Astrocyte (in vitro differentiated cells and primary cell): ENCODE measurements around the gene UGT1A8. TPM values are rescaled to one million over a fixed set of nuclear protein-coding genes. Genes with fewer than 3 reads are reported as not detected.
"Not testable (repeated sequence)": the region's sequence is repeated elsewhere in the genome, so short reads cannot be mapped to it uniquely, and the experiment has no call there.

Experiments
- DNase-seq: peaks from one replicate; pipeline ENCODE4 v3.0.0-alpha.2; 2010; ENCODE audit warnings: low read depth
- FAIRE-seq: peaks from 2 replicates; lab custom pipeline; 2011; peaks lifted over from hg19 to GRCh38; lab: Jason Lieb, UNC
- H2AFZ ChIP-seq: 2 replicates; pipeline ENCODE4 v1.6.0; 2012; ENCODE audit warnings: low read depth, low read length, inconsistent platforms
- H3K27ac ChIP-seq: 2 replicates; pipeline ENCODE4 v1.5.1; 2011; ENCODE audit warnings: low read depth, low read length, inconsistent platforms
- H3K27me3 ChIP-seq: 2 replicates; pipeline ENCODE4 v1.6.0; 2011; ENCODE audit warnings: low read length, inconsistent platforms; ENCODE audit not compliant: insufficient read depth
- H3K36me3 ChIP-seq: 2 replicates; pipeline ENCODE4 v1.5.1; 2011; ENCODE audit warnings: low read length, inconsistent platforms; ENCODE audit not compliant: insufficient read depth
- H3K4me1 ChIP-seq: 2 replicates; pipeline ENCODE4 v1.5.1; 2011; ENCODE audit warnings: low read length, inconsistent platforms; ENCODE audit not compliant: insufficient read depth
- H3K4me2 ChIP-seq: 2 replicates; pipeline ENCODE4 v1.6.0; 2012; ENCODE audit warnings: low read length, inconsistent platforms
- H3K4me3 ChIP-seq: 2 replicates; pipeline ENCODE4 v1.5.1; 2011; ENCODE audit warnings: low read depth, mild to moderate bottlenecking, low read length, inconsistent platforms; ENCODE audit not compliant: insufficient read depth
- H3K79me2 ChIP-seq: 2 replicates; pipeline ENCODE4 v1.6.0; 2012; ENCODE audit warnings: mild to moderate bottlenecking, low read length, inconsistent platforms; ENCODE audit not compliant: insufficient read depth
- H3K9ac ChIP-seq: 2 replicates; pipeline ENCODE4 v1.6.0; 2012; ENCODE audit warnings: mild to moderate bottlenecking, low read length, inconsistent platforms
- H3K9me3 ChIP-seq: 2 replicates; pipeline ENCODE4 v1.5.1; 2012; ENCODE audit warnings: low read depth, mild to moderate bottlenecking, low read length, inconsistent platforms; ENCODE audit not compliant: insufficient read depth
- H4K20me1 ChIP-seq: 2 replicates; pipeline ENCODE4 v1.6.0; 2012; ENCODE audit warnings: low read length, inconsistent platforms; ENCODE audit not compliant: insufficient read depth
- H3K27ac Mint-ChIP-seq: one replicate; pipeline ENCODE4 v1.8.0; 2021; ENCODE audit warnings: mild to moderate bottlenecking, mixed read lengths; ENCODE audit not compliant: unreplicated experiment
- H3K27me3 Mint-ChIP-seq: one replicate; pipeline ENCODE4 v1.8.0; 2021; ENCODE audit warnings: low read depth, mixed read lengths; ENCODE audit not compliant: unreplicated experiment
- H3K36me3 Mint-ChIP-seq: one replicate; pipeline ENCODE4 v1.8.0; 2021; ENCODE audit warnings: low read depth, mixed read lengths; ENCODE audit not compliant: unreplicated experiment
- H3K4me1 Mint-ChIP-seq: one replicate; pipeline ENCODE4 v1.8.0; 2021; ENCODE audit warnings: low read depth, mixed read lengths; ENCODE audit not compliant: unreplicated experiment
- H3K4me3 Mint-ChIP-seq: one replicate; pipeline ENCODE4 v1.8.0; 2021; ENCODE audit warnings: mild to moderate bottlenecking, moderate library complexity, mixed read lengths; ENCODE audit not compliant: unreplicated experiment
- H3K9me3 Mint-ChIP-seq: one replicate; pipeline ENCODE4 v1.8.0; 2021; ENCODE audit warnings: mild to moderate bottlenecking, mixed read lengths; ENCODE audit not compliant: unreplicated experiment
- CTCF ChIP-seq: IDR thresholded peaks from 2 replicates; pipeline ENCODE4 v1.5.1; 2011; ENCODE audit warnings: low read depth, mild to moderate bottlenecking, inconsistent platforms, low read length, moderate library complexity; ENCODE audit not compliant: insufficient read depth
- EZH2 ChIP-seq: IDR thresholded peaks from 2 replicates; pipeline ENCODE4 v1.6.1; 2012; ENCODE audit warnings: mild to moderate bottlenecking, low read length, inconsistent platforms; ENCODE audit not compliant: insufficient read depth
- total RNA-seq: library from RNA; stranded (reverse); gene quantifications from 2 replicates; pipeline ENCODE4 v1.2.1, GENCODE V29; 2021

Gene UGT1A8
- total RNA-seq, 1 donor from 2014 or later, result not detected

- Histone ChIP-seq H3K4me3 (no peak overlapping the region), H3K27ac (no peak overlapping the region), H3K9me3 (no peaks in the 10 kb centered on the region), H4K20me1 (no peaks in the 10 kb centered on the region), H3K36me3 (no peaks in the 10 kb centered on the region), H3K4me2 (no peak overlapping the region), H3K27me3 (peaks cover 2% of the 10 kb centered on the region), H2AFZ (no peak overlapping the region), H3K79me2 (no peaks in the 10 kb centered on the region), H3K9ac (no peak overlapping the region), H3K4me1 (no peaks in the 10 kb centered on the region)
- H3K4me1 Mint-ChIP-seq, result no peaks in the 10 kb centered on the region
- H3K27me3 Mint-ChIP-seq, result peaks cover 21% of the 10 kb centered on the region
- no peak for TF ChIP-seq EZH2
- no peak for TF ChIP-seq CTCF
- H3K27ac Mint-ChIP-seq, result no peak overlapping the region
- H3K4me3 Mint-ChIP-seq, result no peak overlapping the region
- no peaks in the 10 kb centered on the region for H3K36me3 Mint-ChIP-seq
- FAIRE-seq (no peak), DNase-seq (no peak)
- H3K9me3 Mint-ChIP-seq, result peaks cover 3% of the 10 kb centered on the region
These were observed 2.8 kb downstream of the UGT1A8 start for GRCh38 chr2:233620204-233620603.

GRCh38 chr2:233621863-233622262 lies 4.4 kb downstream of the UGT1A8 start:
- H3K9ac ChIP-seq, H3K4me3 Mint-ChIP-seq, H3K79me2 ChIP-seq, H3K4me1 Mint-ChIP-seq, H4K20me1 ChIP-seq, DNase-seq, H3K9me3 ChIP-seq, H3K4me2 ChIP-seq, H3K27me3 ChIP-seq, H3K4me1 ChIP-seq, H3K9me3 Mint-ChIP-seq, H3K27ac ChIP-seq, FAIRE-seq, H3K4me3 ChIP-seq, H3K36me3 Mint-ChIP-seq, H2AFZ ChIP-seq, H3K27ac Mint-ChIP-seq, H3K36me3 ChIP-seq: not testable (repeated sequence)
- peaks cover 14% of the 10 kb centered on the region for H3K27me3 Mint-ChIP-seq

- Histone ChIP-seq H3K4me3 (no peak overlapping the region), H3K36me3 (no peaks in the 10 kb centered on the region), H3K9ac (no peak overlapping the region), H3K9me3 (peaks cover 4% of the 10 kb centered on the region), H3K27me3 (peaks cover 5% of the 10 kb centered on the region), H3K4me1 (no peaks in the 10 kb centered on the region), H3K79me2 (no peaks in the 10 kb centered on the region), H3K4me2 (no peak overlapping the region), H3K27ac (no peak overlapping the region), H2AFZ (no peak overlapping the region), H4K20me1 (no peaks in the 10 kb centered on the region)
- no peaks in the 10 kb centered on the region for H3K4me1 Mint-ChIP-seq
- no peak for TF ChIP-seq EZH2
- no peak for TF ChIP-seq CTCF
- H3K4me3 Mint-ChIP-seq, result no peak overlapping the region
- H3K36me3 Mint-ChIP-seq, result no peaks in the 10 kb centered on the region
- H3K9me3 Mint-ChIP-seq, result peaks cover 11% of the 10 kb centered on the region
- DNase-seq (no peak), FAIRE-seq (no peak)
- peaks cover 12% of the 10 kb centered on the region for H3K27me3 Mint-ChIP-seq
- H3K27ac Mint-ChIP-seq, result no peak overlapping the region
These were observed 10.0 kb downstream of the UGT1A8 start for GRCh38 chr2:233627331-233628025.

GRCh38 chr2:233636306-233636705 lies 18.9 kb downstream of the UGT1A8 start, which contains the start of gene UGT1A10:
Gene UGT1A10 (plus strand): TSS chr2:233636448. CDS start chr2:233636523, 75 bp downstream.
- H3K4me2 ChIP-seq, H3K27ac ChIP-seq, H3K9me3 Mint-ChIP-seq, H3K9ac ChIP-seq, H3K27me3 ChIP-seq, H3K4me1 ChIP-seq, H2AFZ ChIP-seq, H3K36me3 Mint-ChIP-seq, H4K20me1 ChIP-seq, DNase-seq, H3K4me1 Mint-ChIP-seq, H3K27ac Mint-ChIP-seq, H3K4me3 Mint-ChIP-seq, H3K79me2 ChIP-seq, FAIRE-seq, H3K4me3 ChIP-seq, H3K9me3 ChIP-seq, H3K36me3 ChIP-seq: not testable (repeated sequence)
- H3K27me3 Mint-ChIP-seq, result peaks cover 29% of the 10 kb centered on the region
